Stimulated activated CD4-positive, alpha-beta T cell treated with anti-CD3 and anti-CD28 coated beads, Interleukin-12 subunit alpha, Interleukin-12 subunit beta, amount 100 ng/mL, for 24 hours (primary cell): Measurements from ENCODE around the gene PRR5L.

Source experiments
- DNase-seq, 2 experiments: peaks; one replicate each; pipeline ENCODE4 v3.0.0-alpha.2; 2020; ENCODE audit warnings: low read depth in 2 of 2

Gene PRR5L, protein sequence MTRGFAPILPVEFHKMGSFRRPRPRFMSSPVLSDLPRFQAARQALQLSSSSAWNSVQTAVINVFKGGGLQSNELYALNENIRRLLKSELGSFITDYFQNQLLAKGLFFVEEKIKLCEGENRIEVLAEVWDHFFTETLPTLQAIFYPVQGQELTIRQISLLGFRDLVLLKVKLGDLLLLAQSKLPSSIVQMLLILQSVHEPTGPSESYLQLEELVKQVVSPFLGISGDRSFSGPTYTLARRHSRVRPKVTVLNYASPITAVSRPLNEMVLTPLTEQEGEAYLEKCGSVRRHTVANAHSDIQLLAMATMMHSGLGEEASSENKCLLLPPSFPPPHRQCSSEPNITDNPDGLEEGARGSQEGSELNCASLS

GRCh38 chr11:36295926-36296325 lies at the start of gene PRR5L:
Gene PRR5L (plus strand): TSS chr11:36296288. CDS start chr11:36401122, 104,834 bp downstream.
- DNase-seq, result no peak

- no peak for DNase-seq
Observed at GRCh38 chr11:36247493-36247892, 48.6 kb upstream of the PRR5L start.

GRCh38 chr11:36248436-36248835 lies 47.7 kb upstream of the PRR5L start:
- DNase-seq, result no peak

DNA sequence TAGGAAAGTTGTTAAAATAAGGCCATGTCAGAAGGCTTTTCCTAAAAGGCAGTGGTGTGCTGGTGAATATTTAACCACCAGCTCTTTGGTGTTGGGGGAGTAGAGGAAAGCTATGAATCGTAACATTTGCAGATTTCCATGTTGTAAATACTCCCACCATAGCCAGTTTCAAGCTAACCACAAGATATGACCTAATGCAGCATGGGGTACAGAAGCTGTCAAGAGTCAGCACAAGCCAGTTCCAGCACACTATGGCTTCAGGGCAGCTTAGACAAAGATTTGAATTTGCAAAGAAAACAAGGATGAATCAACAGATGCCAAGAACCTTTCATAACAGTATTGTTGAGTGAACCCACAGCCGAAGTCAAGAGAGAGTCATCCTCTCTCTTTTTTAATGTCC lies 46.8 kb upstream of the PRR5L start:
- no peak for DNase-seq

DNA sequence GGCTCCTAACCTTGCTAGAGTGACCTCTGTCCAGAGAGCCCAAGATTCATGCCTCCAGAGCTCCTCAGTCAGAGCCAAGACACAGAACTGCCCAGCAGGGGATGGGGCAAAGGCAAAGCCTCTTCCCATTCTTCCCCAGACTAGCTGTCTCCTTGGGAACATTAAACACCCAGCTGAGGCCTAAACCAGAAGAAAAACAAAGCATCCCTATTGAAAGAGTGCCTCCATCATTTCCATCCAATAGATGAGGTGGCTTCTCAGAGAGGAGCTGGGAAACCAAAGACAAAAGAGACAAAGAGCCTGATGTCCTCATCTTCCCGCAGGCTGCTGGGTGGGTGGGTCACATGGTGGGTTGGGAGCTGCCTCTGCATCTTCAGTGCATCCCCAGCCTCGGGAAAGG lies 44.3 kb upstream of the PRR5L start:
- DNase-seq, result no peak

DNA sequence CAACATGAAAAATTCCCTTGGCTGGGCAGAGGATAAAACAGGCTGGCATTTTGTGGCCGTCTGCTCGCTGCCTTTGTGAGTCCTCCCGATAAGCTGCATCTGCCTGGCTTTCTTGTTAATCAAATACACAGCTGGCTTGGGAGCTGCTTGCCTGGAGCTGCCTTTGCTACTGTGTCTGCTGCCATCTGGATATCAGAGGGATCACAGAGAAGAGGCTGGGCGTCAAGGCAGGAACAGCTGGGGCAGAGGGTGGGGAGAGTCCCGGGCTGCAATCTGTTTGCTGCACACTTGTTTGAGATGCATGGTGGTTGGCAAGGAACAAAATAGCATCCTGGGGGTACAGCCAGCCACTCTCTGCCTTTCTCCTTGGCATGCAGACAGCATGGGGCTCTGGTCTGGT lies 42.9 kb upstream of the PRR5L start:
- DNase-seq, result no peak

DNA sequence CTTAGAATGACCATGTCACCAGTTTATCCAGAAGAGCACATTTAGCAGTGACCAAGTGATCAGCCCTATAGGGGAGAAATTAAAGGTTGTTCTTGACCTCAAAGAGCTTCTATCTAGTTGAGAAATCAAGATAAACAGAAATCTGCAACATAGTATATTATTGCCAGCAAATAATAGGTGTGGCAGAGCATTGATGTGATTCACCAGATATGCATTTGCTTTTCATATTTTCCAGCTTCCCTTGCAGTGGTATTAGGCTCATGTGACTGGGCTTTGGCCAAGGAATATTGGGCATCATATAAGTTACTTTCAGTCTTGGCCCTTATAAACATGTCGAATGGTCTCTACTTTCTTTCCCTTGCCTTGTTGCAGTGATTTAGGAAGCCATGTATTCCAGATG lies 41.4 kb upstream of the PRR5L start:
- no peak for DNase-seq

DNA sequence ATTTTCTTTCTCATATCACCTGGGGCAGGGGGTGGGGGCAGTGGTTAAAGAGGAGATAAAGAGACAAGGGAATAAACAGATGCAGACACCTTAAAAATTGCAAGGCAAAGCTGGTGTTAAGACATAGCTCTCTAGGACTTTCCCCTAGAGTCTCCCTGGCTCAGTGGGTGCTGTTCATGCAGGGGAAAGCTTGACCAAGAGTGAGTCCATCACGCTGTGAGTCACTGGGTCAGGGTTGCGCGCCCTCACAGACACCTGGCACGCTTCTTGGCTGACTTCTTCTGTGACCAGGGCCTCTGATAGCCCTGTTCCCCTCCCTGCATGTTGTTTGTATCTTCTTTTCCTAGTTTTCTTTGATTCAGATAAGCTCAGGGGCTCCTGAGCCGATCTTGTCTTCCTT lies 38.7 kb upstream of the PRR5L start:
- no peak for DNase-seq

GRCh38 chr11:36258730-36259360 lies 37.2 kb upstream of the PRR5L start:
- no peak for DNase-seq

- DNase-seq, result no peak
Observed at GRCh38 chr11:36261094-36261493, 35.0 kb upstream of the PRR5L start.

- no peak for DNase-seq
Observed at GRCh38 chr11:36264011-36264972, 31.8 kb upstream of the PRR5L start.

- no peak for DNase-seq
Observed at GRCh38 chr11:36264973-36265344, 31.1 kb upstream of the PRR5L start.

DNA sequence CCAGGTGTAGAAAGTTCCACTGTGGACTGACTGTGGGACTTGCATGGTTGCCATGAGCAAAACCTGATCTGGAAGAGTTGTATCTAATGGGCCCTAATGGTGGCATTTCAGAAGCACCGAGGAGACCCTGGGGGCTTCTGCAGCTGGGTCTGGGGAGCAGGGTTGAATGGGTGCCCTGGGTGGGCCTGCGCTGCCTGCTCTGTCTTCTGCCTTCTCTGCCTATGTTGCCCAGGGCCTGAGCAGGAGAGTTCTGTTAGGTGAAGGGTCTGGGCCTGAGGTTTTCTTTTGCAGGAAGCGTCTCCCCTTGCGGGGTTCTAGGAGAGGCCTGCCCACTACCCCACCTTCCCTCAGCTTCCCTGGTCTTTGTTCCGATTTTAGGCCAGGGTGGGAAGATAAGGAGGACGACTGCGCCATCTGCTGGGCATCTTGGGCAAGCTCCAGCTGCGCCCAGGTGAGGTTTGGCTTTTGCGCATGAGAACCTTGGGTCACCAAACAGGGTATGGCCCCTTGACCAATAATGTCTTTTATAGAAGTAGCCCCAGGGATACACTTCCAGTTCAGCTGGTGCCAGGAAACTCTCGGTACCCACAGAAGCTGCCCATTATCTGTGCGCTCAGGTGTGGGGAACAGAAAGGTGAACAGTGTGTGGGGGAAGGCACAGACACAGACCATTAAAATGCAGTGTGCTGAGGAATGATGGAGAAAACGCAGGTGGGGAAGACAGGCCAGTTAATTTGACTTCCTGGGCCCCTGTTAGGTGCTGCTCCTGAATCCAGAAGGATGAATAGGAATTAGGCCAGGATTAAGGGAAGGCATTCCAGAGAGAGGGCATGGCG lies 30.1 kb upstream of the PRR5L start:
- DNase-seq, result peak; percentile 41 to 47

DNA sequence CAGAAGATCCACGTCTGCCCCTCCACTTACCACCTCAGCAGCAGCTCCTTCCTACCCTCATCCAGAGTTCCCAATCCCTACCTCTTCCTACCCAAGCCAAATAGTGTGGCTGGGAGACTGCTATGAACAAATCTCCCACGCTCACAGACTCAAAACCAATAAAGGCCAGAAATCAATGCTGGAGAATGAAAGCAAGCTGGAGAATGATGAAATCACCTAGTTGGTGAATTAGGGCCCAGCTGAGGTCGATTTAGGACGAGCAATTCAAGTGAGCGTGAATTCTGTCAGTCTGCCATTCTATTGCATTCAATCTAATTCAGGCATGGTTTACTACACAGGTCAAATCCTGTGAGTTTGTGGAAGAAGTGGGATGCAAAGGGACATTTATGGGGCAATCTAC lies 29.3 kb upstream of the PRR5L start:
- DNase-seq, result no peak

DNA sequence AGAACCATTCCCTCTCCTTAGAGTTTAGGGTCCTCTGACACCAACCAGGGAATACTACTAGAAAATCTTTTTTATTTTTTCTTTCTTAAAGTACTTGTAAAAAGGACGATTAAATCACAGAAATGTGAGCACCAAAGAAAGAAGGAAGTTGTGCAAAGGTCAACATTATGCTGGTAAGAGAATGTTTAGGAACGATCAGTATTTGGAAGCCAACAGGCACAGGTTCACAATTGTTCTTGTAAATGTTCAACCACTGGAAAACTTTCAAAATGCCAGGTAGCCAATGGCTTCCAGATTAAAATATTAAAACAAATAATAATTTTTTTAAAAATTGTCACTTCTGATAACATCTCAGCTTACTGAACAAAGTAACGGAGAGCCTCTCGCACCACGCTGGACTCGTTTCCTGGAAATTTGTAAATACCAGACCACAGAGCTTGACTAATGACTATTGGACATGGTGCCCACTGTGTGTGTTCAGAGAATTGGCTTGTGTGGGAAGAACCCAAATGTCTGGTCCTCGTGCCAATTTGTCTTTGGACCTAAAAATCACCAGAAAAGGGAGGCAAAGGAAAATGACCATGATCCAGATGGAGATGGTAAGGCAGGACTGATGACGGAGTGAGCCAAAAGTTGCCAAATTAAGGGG lies 27.6 kb upstream of the PRR5L start:
- no peak for DNase-seq

DNA sequence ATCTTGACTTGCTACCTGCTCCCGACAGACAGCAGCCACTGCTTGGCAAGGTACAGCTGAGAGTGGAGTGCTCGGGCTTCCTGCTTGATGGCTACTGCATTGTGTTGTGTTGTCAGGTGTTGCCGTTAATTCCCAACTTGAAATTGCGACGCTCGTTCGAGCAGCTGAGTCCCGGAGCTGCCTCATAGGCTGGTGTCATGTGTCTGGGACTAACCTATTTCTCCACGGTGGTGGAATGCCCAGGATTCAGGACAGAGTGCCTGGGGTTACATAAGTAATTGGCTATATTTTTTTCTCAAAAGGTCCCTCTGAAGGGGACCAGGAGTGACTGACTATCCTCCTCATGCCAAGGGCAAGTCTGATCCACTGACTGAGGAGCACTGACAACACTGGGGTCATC lies 25.4 kb upstream of the PRR5L start:
- no peak for DNase-seq

GRCh38 chr11:36271794-36272407 lies 24.2 kb upstream of the PRR5L start:
- DNase-seq, result no peak

DNA sequence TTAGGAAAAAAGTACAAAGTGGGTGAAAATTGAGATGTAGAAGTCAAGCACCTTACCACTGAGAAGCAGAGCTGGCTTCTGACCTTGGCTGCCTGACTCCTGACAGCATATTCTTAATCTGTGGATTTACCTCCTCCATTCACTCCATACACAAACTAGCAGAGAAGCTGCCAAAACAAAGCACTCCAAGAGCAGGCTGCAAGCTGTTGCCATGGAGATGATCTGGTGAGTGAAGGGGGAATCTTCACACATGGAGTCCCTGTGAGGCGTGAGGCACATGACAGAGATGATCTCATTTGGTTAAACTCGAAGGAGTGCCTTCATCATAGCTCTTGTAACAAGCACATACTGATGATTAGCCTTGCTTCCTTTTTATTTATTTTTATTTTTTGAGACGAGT lies 23.0 kb upstream of the PRR5L start:
- DNase-seq, result no peak

DNA sequence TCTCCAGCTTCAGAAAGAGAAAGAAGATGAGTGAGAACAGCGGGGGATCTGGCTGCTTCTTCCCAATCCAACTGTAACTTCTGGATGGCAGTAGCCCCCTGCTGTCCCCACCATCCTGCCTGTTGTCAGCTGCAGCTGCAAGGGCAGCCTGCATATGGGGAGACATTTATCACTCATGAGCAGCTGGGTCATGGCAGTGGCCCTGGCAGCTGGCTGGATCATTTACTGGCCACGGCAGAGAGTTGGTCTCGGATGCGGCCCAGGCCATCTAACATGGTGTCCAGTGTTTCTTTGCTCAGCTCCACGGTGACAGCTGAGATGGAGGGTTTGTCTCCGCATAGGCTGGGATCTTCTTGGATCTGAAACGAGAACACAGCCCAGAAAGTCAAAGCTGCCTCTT lies 21.7 kb upstream of the PRR5L start:
- no peak for DNase-seq

DNA sequence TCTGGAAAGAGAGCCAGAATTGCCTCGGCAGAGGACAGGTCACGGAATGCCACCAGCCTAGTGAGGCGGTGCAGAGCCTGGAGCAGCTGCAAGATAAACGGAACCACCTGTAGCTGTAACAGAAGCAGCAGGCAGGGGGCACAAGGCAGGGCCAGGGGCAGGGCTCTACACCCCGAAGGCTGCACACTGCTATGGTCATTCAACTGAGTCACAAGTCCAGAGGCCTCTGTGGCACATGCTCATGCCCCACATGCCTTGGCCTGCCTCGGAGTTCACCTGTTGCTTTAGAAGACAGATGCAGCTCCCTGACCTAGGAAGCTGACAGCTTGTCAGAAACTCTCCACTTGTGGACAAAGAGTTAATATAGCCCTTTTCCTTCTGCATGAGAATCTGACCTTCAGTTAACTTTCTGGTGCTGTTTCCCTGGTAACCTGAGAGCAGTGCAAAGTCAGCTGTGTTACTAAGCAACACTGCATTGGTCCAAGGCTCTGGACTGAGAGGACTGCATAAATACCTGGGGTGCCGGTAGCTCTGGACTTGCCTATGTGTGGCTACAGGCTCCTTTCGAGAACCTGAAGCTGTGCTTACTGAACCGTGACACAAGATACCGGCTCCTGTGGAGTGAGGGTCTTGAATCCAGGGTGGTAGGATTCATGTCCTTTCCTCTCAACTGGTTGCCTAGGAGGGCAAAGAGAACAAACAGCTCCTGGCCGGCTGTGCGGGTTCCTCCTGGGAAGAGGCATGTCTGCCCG lies 17.4 kb upstream of the PRR5L start:
- DNase-seq, result no peak
